Ishikawa (cell line): Measurements from ENCODE around the gene TMEM30B.
A peak's percentile ranks its signal among the peaks of the same experiment; 100 is the strongest.

Experiments used
- CEBPB ChIP-seq: IDR thresholded peaks from 2 replicates; pipeline ENCODE4 v1.6.1; 2012
- CREB1 ChIP-seq: IDR thresholded peaks from 2 replicates; pipeline ENCODE4 v1.6.1; 2012; ENCODE audit warnings: low read depth
- EGR1 ChIP-seq: IDR thresholded peaks from 2 replicates; pipeline ENCODE4 v1.6.1; 2012
- EP300 ChIP-seq: IDR thresholded peaks from 2 replicates; pipeline ENCODE4 v1.6.1; 2012; ENCODE audit warnings: borderline replicate concordance
- FOXM1 ChIP-seq: IDR thresholded peaks from 2 replicates; pipeline ENCODE4 v1.6.1; 2012; ENCODE audit warnings: low read depth, borderline replicate concordance
- MAX ChIP-seq: IDR thresholded peaks from 2 replicates; pipeline ENCODE4 v1.6.1; 2012
- NFIC ChIP-seq: IDR thresholded peaks from 2 replicates; pipeline ENCODE4 v1.6.1; 2012
- RAD21 ChIP-seq: IDR thresholded peaks from 2 replicates; pipeline ENCODE4 v1.6.1; 2012; ENCODE audit warnings: low read depth
- REST ChIP-seq: IDR thresholded peaks from 2 replicates; pipeline ENCODE4 v1.6.1; 2012; ENCODE audit warnings: low read depth, mild to moderate bottlenecking
- TAF1 ChIP-seq: IDR thresholded peaks from 2 replicates; pipeline ENCODE4 v1.6.1; 2012; ENCODE audit warnings: low read depth, mild to moderate bottlenecking
- TCF12 ChIP-seq: IDR thresholded peaks from 2 replicates; pipeline ENCODE4 v1.6.1; 2012; ENCODE audit warnings: low read depth
- TEAD4 ChIP-seq: IDR thresholded peaks from 2 replicates; pipeline ENCODE4 v1.6.1; 2012
- USF1 ChIP-seq: IDR thresholded peaks from 2 replicates; pipeline ENCODE4 v1.6.1; 2012
- YY1 ChIP-seq: IDR thresholded peaks from 2 replicates; pipeline ENCODE4 v1.6.1; 2012; ENCODE audit warnings: low read depth
- ZBTB7A ChIP-seq: IDR thresholded peaks from 2 replicates; pipeline ENCODE4 v1.6.1; 2012; ENCODE audit warnings: low read depth

TMEM30B gene

GRCh38 chr14:61252369-61253063 is 28.6 kb downstream of the TMEM30B start:
- TF ChIP-seq EGR1, result no peak
- TF ChIP-seq RAD21, result peak; percentile 98

- TF ChIP-seq RAD21 (no peak), NFIC (no peak), ZBTB7A (no peak), FOXM1 (no peak), TEAD4 (no peak), CEBPB (no peak), YY1 (no peak), TCF12 (no peak), TAF1 (no peak), CREB1 (no peak), REST (no peak), EP300 (no peak), MAX (no peak), USF1 (no peak), EGR1 (no peak)
These were observed 31.1 kb downstream of the TMEM30B start for GRCh38 chr14:61250063-61250462.

- no peak for TF ChIP-seq YY1
- TF ChIP-seq REST, result no peak
- TF ChIP-seq FOXM1, result no peak
- no peak for TF ChIP-seq EGR1
- TF ChIP-seq TCF12, result no peak
- TF ChIP-seq EP300, result no peak
- TF ChIP-seq TEAD4, result no peak
- no peak for TF ChIP-seq CREB1
- no peak for TF ChIP-seq ZBTB7A
- TF ChIP-seq RAD21, result no peak
- no peak for TF ChIP-seq NFIC
- TF ChIP-seq MAX, result no peak
- no peak for TF ChIP-seq CEBPB
- no peak for TF ChIP-seq TAF1
- TF ChIP-seq USF1, result no peak
These were observed 33.2 kb downstream of the TMEM30B start for GRCh38 chr14:61247935-61248334.

GRCh38 chr14:61246721-61247120 is 34.4 kb downstream of the TMEM30B start:
- TF ChIP-seq ZBTB7A (no peak), TEAD4 (no peak), EGR1 (no peak), TCF12 (no peak), CEBPB (no peak), REST (no peak), MAX (no peak), CREB1 (no peak)
